Measurements from ENCODE around the gene CXCR6.

GRCh38 chr3:45943207-45943846 lies at the start of gene CXCR6:
- TF ChIP-seq CTCF (IDR thresholded peaks at IDR 0.05) (no peak), EZH2phosphoT487 (IDR thresholded peaks at IDR 0.05) (no peak)
